Neural progenitor cell (in vitro differentiated cells): ENCODE results near the gene NDUFB5. TPM values are rescaled to one million over a fixed set of nuclear protein-coding genes. Genes with fewer than 3 reads are reported as not detected.

Source experiments
- DNase-seq: peaks from one replicate; pipeline ENCODE4 v3.0.0-alpha.2; 2016; ENCODE audit warnings: low spot score
- H2AFZ ChIP-seq: fragments of 200-600 bp; sonication (generic); replicated peaks from 2 replicates; pipeline ENCODE4 v1.6.1; 2016; ENCODE audit warnings: antibody characterized with exemption
- H3F3A ChIP-seq: fragments of 200-600 bp; sonication (generic); 2 replicates; pipeline ENCODE4 v1.6.1; 2016; ENCODE audit warnings: antibody characterized with exemption, low read depth
- H3K27ac ChIP-seq: fragments of 200-600 bp; sonication (generic); 2 replicates; pipeline ENCODE4 v1.5.1; 2016; ENCODE audit warnings: mild to moderate bottlenecking
- H3K27me3 ChIP-seq: fragments of 200-600 bp; sonication (generic); 2 replicates; pipeline ENCODE4 v1.6.1; 2016; ENCODE audit warnings: mild to moderate bottlenecking, moderate library complexity
- H3K36me3 ChIP-seq: fragments of 200-600 bp; sonication (generic); 2 replicates; pipeline ENCODE4 v1.5.1; 2016
- H3K4me1 ChIP-seq: fragments of 200-600 bp; sonication (generic); 2 replicates; pipeline ENCODE4 v1.6.1; 2016; ENCODE audit warnings: mixed run types
- H3K4me2 ChIP-seq: fragments of 200-600 bp; sonication (generic); 2 replicates; pipeline ENCODE4 v1.6.1; 2016
- H3K4me3 ChIP-seq: fragments of 200-600 bp; sonication (generic); 2 replicates; pipeline ENCODE4 v1.5.1; 2016
- H3K79me2 ChIP-seq: fragments of 200-600 bp; sonication (generic); 2 replicates; pipeline ENCODE4 v1.6.1; 2016; ENCODE audit warnings: low read depth
- H3K9ac ChIP-seq: fragments of 200-600 bp; sonication (generic); 2 replicates; pipeline ENCODE4 v1.6.1; 2016
- H3K9me3 ChIP-seq: fragments of 200-600 bp; sonication (generic); 2 replicates; pipeline ENCODE4 v1.5.1; 2016; ENCODE audit warnings: low read depth
- H4K20me1 ChIP-seq: fragments of 200-600 bp; sonication (generic); 2 replicates; pipeline ENCODE4 v1.6.1; 2016; ENCODE audit warnings: low read depth
- H3K27ac Mint-ChIP-seq: 3 replicates; pipeline ENCODE4 v1.8.0; 2021; ENCODE audit warnings: mixed read lengths
- H3K27me3 Mint-ChIP-seq: 2 replicates; pipeline ENCODE4 v1.8.0; 2022; ENCODE audit warnings: low read depth, mild to moderate bottlenecking, inconsistent platforms, moderate library complexity, mixed read lengths; ENCODE audit not compliant: insufficient read depth
- H3K36me3 Mint-ChIP-seq: 3 replicates; pipeline ENCODE4 v1.8.0; 2021; ENCODE audit warnings: mixed read lengths
- H3K4me1 Mint-ChIP-seq: 3 replicates; pipeline ENCODE4 v1.8.0; 2021; ENCODE audit warnings: mixed read lengths
- H3K4me3 Mint-ChIP-seq: 3 replicates; pipeline ENCODE4 v1.8.0; 2021; ENCODE audit warnings: mild to moderate bottlenecking, moderate library complexity, mixed read lengths
- H3K9me3 Mint-ChIP-seq: 3 replicates; pipeline ENCODE4 v1.8.0; 2020; ENCODE audit warnings: mixed read lengths
- CTCF ChIP-seq: fragments of 200-600 bp; sonication (generic); IDR thresholded peaks from 2 replicates; pipeline ENCODE4 v1.5.1; 2017; ENCODE audit warnings: antibody characterized with exemption, mild to moderate bottlenecking
- EZH2 ChIP-seq: fragments of 200-600 bp; sonication (generic); IDR thresholded peaks from 2 replicates; pipeline ENCODE4 v1.6.1; 2017; ENCODE audit warnings: antibody characterized with exemption, mild to moderate bottlenecking, moderate library complexity
- EZH2phosphoT487 ChIP-seq: fragments of 200-600 bp; sonication (generic); IDR thresholded peaks from 2 replicates; pipeline ENCODE4 v1.6.1; 2017; ENCODE audit warnings: antibody characterized with exemption
- total RNA-seq: library from RNA; depleted of rRNA; stranded (reverse); fragments of >200 nt; gene quantifications from 2 replicates; pipeline ENCODE4 v1.2.3, GENCODE V29; 2015; ENCODE audit warnings: low replicate concordance

The NDUFB5 gene
- total RNA-seq, 1 donor from 2014 or later, result 193 TPM

DNA sequence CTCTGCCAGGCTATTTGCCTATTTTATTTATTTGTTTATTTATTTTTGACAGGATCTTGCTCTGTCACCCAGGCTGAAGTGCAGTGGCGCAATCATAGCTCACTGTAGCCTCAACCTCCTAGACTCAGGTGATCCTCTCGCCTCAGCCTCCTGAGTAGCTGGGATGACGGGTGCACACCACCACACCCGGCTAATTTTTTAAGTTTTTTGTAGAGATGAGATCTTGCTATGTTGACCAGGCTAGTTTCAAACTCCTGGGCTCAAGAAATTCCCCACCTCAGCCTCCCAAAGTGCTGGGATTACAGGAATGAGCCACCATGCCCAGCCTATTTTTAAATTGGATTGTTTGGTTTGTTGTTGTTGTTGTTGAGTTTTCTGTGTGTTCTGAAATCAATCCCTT lies 5.5 kb downstream of the NDUFB5 start:
- no peaks in the 10 kb centered on the region for H3K9me3 Mint-ChIP-seq
- H3K4me1 Mint-ChIP-seq, result peaks cover 5% of the 10 kb centered on the region
- H3K4me3 Mint-ChIP-seq, result no peak overlapping the region
- Histone ChIP-seq H3K36me3 (no peaks in the 10 kb centered on the region), H2AFZ (no peak overlapping the region), H3K9ac (no peak overlapping the region), H3K4me1 (no peaks in the 10 kb centered on the region), H3K79me2 (peaks cover 16% of the 10 kb centered on the region), H3K27me3 (no peaks in the 10 kb centered on the region), H3K27ac (no peak overlapping the region), H3K4me2 (no peak overlapping the region), H3F3A (no peaks in the 10 kb centered on the region), H4K20me1 (no peaks in the 10 kb centered on the region), H3K4me3 (no peak overlapping the region), H3K9me3 (no peaks in the 10 kb centered on the region)
- peaks cover 10% of the 10 kb centered on the region for H3K36me3 Mint-ChIP-seq
- DNase-seq, result no peak
- no peaks in the 10 kb centered on the region for H3K27me3 Mint-ChIP-seq
- TF ChIP-seq EZH2 (no peak), CTCF (no peak), EZH2phosphoT487 (no peak)
- no peak overlapping the region for H3K27ac Mint-ChIP-seq

GRCh38 chr3:179613807-179614206 lies 9.2 kb downstream of the NDUFB5 start:
- H3K4me2 ChIP-seq, result no peak overlapping the region
- H3K4me3 Mint-ChIP-seq, result no peak overlapping the region
- H3K27me3 Mint-ChIP-seq, result no peaks in the 10 kb centered on the region
- TF ChIP-seq EZH2phosphoT487 (no peak), CTCF (no peak), EZH2 (no peak)
- H3K79me2 ChIP-seq, result no peaks in the 10 kb centered on the region
- H3K27ac ChIP-seq, result no peak overlapping the region
- H3F3A ChIP-seq, result no peaks in the 10 kb centered on the region
- H3K4me1 ChIP-seq, result no peaks in the 10 kb centered on the region
- no peak overlapping the region for H3K4me3 ChIP-seq
- no peaks in the 10 kb centered on the region for H3K27me3 ChIP-seq
- H3K9me3 Mint-ChIP-seq, result no peaks in the 10 kb centered on the region
- H3K4me1 Mint-ChIP-seq, result no peaks in the 10 kb centered on the region
- H3K36me3 ChIP-seq, result no peaks in the 10 kb centered on the region
- DNase-seq, result no peak
- no peak overlapping the region for H3K27ac Mint-ChIP-seq
- H2AFZ ChIP-seq, result no peak overlapping the region
- H3K9ac ChIP-seq, result no peak overlapping the region
- peaks cover 12% of the 10 kb centered on the region for H3K36me3 Mint-ChIP-seq
- no peaks in the 10 kb centered on the region for H3K9me3 ChIP-seq
- no peaks in the 10 kb centered on the region for H4K20me1 ChIP-seq

GRCh38 chr3:179615458-179616173 lies 11.0 kb downstream of the NDUFB5 start:
- Mint-ChIP-seq H3K9me3 (no peaks in the 10 kb centered on the region), H3K27ac (no peak overlapping the region), H3K4me1 (no peaks in the 10 kb centered on the region), H3K36me3 (peaks cover 23% of the 10 kb centered on the region), H3K27me3 (no peaks in the 10 kb centered on the region), H3K4me3 (no peak overlapping the region)
- Histone ChIP-seq H3K4me3 (no peak overlapping the region), H3K9ac (no peak overlapping the region), H3F3A (no peaks in the 10 kb centered on the region), H4K20me1 (no peaks in the 10 kb centered on the region), H3K79me2 (no peaks in the 10 kb centered on the region), H3K27ac (no peak overlapping the region), H3K4me1 (no peaks in the 10 kb centered on the region), H2AFZ (no peak overlapping the region), H3K36me3 (no peaks in the 10 kb centered on the region), H3K4me2 (no peak overlapping the region), H3K9me3 (no peaks in the 10 kb centered on the region), H3K27me3 (no peaks in the 10 kb centered on the region)
- TF ChIP-seq CTCF (no peak), EZH2phosphoT487 (no peak)
- DNase-seq, result no peak
